NCI-H187 treated with DMSO at 0.1 percent for 48 hours (cell line): ENCODE measurements around the gene PMFBP1.

Experiments used
- DNase-seq: peaks from one replicate; lab custom pipeline; 2025; lab: John Stamatoyannopoulos, UW

Gene PMFBP1

GRCh38 chr16:72131036-72131435, 40.9 kb downstream of the PMFBP1 start:
- DNase-seq, result no peak

GRCh38 chr16:72129976-72130656, 41.8 kb downstream of the PMFBP1 start:
- no peak for DNase-seq

GRCh38 chr16:72128701-72129100, 43.3 kb downstream of the PMFBP1 start:
- DNase-seq, result no peak

GRCh38 chr16:72126429-72126765, 45.6 kb downstream of the PMFBP1 start:
- no peak for DNase-seq

- no peak for DNase-seq
These were observed 46.1 kb downstream of the PMFBP1 start for GRCh38 chr16:72125635-72126428.

- no peak for DNase-seq
These were observed 47.0 kb downstream of the PMFBP1 start for GRCh38 chr16:72124761-72125634.

GRCh38 chr16:72124148-72124547, 47.8 kb downstream of the PMFBP1 start:
- no peak for DNase-seq

- DNase-seq, result no peak
These were observed 48.5 kb downstream of the PMFBP1 start for GRCh38 chr16:72123426-72123825.

GRCh38 chr16:72122916-72123315, 49.0 kb downstream of the PMFBP1 start:
- no peak for DNase-seq

- DNase-seq, result no peak
These were observed 49.6 kb downstream of the PMFBP1 start for GRCh38 chr16:72122308-72122707.

- no peak for DNase-seq
These were observed 51.9 kb downstream of the PMFBP1 start for GRCh38 chr16:72120026-72120425.

GRCh38 chr16:72113616-72113945, 58.4 kb downstream of the PMFBP1 start:
- no peak for DNase-seq

- DNase-seq, result no peak
These were observed 58.9 kb downstream of the PMFBP1 start for GRCh38 chr16:72112906-72113615.

- no peak for DNase-seq
These were observed 59.5 kb downstream of the PMFBP1 start for GRCh38 chr16:72112452-72112792.

GRCh38 chr16:72111657-72112451, 60.1 kb downstream of the PMFBP1 start:
- no peak for DNase-seq

GRCh38 chr16:72110662-72111615, 61.0 kb downstream of the PMFBP1 start:
- DNase-seq, result no peak

- DNase-seq, result no peak
These were observed 61.9 kb downstream of the PMFBP1 start for GRCh38 chr16:72109966-72110530.

- DNase-seq, result no peak
These were observed 62.7 kb downstream of the PMFBP1 start for GRCh38 chr16:72109300-72109699.

- no peak for DNase-seq
These were observed 63.4 kb downstream of the PMFBP1 start for GRCh38 chr16:72108353-72109102.
